Right hindlimb (tissue), 1 donor: ENCODE measurements around the gene GPATCH2L.

ENCODE experiments used
- DNase-seq: peaks from one replicate; pipeline ENCODE4 v3.0.0-alpha.2; 2018

GPATCH2L gene

GRCh38 chr14:76136476-76137110, 15.1 kb upstream of the GPATCH2L start:
- no peak for DNase-seq

GRCh38 chr14:76138119-76138757, 13.5 kb upstream of the GPATCH2L start:
- DNase-seq = no peak

GRCh38 chr14:76138758-76139723, 12.7 kb upstream of the GPATCH2L start:
- no peak for DNase-seq

- DNase-seq = no peak
Measured at GRCh38 chr14:76143642-76144041, 8.1 kb upstream of the GPATCH2L start.

DNA sequence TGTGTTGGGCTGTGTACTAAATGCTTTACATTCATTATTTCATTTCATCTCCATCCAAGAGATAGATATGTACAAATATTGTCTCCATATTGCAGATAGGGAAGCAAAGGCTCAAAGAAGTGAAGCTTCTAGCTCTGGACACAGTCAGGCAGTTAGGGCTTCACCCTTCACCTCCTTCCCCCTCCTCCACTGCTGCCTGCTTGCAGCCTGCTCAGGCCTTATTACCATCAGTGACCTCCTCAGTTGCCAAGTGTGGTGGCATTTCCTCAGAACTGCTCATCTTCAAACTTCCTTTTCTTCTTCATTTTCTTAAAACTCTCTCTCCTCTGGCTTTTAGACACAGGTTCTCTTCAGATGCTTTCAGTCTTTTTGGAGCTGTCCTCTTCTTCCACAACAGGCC, 4.7 kb upstream of the GPATCH2L start:
- no peak for DNase-seq

- no peak for DNase-seq
Measured at GRCh38 chr14:76149196-76149595, 2.5 kb upstream of the GPATCH2L start.

DNA sequence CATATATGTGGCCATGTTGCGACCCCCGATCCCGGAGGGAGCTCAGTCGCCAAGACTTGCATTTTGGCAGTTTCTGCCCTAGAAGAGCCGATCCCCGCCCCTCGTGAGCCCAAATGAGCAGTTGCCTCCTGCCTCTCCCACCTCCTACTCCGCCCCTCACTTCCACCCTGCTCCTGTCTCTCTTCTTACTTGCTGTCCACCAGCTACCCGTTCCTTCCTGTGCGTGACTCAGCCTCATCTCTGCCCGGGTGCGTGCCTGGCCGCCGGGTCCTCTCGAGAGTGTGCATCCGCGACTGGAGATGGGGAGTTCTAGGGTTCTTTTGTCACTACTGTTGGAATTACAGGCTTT, 585 bp downstream of the GPATCH2L start:
- DNase-seq = peak; percentile 75

- no peak for DNase-seq
Measured at GRCh38 chr14:76153919-76154318, 2.2 kb downstream of the GPATCH2L start.

DNA sequence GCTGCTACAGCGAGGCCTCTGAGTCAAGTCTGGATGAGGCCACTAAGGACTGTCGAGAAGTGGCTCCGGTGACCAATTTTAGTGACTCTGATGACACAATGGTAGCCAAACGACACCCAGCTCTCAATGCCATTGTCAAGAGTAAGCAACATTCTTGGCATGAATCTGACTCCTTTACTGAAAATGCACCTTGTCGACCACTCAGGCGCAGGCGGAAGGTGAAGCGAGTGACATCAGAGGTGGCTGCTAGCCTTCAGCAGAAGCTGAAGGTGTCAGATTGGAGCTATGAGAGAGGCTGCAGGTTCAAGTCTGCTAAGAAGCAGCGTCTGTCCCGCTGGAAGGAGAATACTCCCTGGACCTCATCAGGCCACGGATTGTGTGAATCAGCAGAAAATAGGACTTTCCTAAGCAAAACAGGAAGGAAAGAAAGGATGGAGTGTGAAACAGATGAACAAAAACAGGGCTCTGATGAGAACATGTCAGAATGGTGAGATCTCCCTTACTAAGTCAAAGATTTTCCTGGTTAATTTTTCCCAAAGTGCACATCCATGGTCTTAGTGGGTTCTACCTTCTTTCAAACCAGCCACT, 2.9 kb downstream of the GPATCH2L start:
- no peak for DNase-seq

- DNase-seq = no peak
Measured at GRCh38 chr14:76163668-76164363, 12.1 kb downstream of the GPATCH2L start.

GRCh38 chr14:76168531-76168930, 16.8 kb downstream of the GPATCH2L start:
- DNase-seq = no peak

DNA sequence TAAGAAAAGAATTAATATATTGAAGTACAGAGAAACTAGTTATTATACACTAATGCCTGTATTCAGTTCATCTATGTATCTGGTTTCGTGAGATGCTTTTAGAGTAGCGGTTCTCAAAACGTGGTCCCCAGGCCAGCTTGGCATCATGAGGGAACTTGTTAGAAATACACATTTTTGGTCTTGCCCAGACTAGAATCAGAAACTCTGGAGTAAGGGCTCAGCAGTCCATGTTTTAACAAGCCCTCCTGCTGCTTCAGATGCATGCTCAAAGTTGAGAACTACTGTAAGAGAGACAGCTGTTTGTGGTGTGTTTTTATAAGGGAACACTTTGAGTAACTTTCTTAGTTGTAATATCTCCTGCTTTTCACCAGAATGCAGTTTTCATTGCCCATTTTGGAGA, 18.1 kb downstream of the GPATCH2L start:
- no peak for DNase-seq

DNA sequence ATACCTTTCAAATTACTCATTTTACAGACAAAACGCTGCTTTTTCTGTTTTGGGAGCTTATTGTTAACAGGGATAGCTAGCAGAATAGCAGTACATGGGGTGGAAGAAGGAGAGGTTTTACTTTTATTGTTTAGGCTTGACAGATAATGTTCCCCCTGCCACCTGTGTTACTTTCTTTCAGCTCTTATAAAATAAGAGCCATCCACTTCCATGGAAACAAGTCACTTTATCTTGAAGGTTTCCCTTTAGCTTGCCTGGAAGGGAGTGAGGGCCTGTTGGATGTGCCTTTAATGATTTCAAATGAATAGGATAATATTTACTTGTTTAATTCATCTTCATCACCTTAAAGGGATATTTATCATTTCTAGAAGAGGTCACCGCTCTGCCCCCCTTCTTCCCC, 23.3 kb downstream of the GPATCH2L start:
- DNase-seq = no peak

DNA sequence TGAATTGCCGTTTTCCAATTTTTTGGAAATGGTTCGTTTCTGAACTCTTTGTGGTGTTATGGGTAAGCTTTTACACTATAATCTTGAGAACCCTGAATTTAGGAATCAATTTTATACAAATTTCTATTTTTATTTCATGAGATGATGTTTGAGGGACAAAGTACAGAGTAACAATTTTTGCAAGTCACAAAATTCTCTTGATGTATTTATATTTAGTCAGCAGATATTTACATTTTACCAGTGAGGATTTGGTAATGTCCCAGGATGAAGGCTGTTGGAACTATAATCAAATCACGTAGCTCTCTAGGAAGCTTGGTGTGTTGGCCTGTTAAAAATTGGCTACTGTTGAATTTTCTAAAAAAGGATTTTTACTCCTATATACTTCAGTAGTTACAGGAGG, 24.2 kb downstream of the GPATCH2L start:
- DNase-seq = no peak

GRCh38 chr14:76181546-76181945, 29.8 kb downstream of the GPATCH2L start:
- DNase-seq = no peak

DNA sequence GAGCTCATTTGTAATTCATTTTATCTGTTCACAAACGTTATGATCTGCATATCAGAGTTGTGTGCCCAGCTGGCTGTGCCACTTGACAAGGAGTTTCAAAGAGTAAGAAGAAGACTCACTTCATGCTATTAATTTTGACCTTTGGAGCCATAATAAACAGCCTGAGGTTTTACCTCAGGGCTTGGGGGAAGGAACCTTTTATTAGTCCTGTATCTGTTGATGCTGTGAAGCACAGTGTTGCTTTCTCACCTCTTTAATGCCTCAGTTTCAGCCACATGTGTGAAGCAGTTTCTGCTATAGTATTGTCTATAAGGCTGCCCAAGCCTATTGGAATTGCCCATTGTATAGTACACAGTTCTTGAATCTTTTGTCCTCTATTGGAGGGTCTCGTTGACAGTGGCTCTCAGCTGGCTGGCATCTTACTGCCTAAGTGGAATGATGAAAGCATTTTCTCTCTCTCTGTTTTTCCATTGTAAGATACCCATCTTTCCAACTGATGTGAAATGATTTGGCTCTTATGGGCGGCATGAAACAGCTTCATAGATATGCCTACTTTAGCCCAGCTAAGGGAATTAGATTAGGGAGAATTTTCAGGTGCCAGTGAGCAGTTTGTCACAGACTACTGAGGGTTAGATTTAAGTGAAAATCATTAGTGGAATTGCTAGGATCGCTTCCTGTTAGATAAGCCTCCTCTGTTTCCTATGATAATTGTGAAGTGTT, 34.7 kb downstream of the GPATCH2L start:
- DNase-seq = no peak

- DNase-seq = no peak
Measured at GRCh38 chr14:76191297-76191696, 39.6 kb downstream of the GPATCH2L start.

DNA sequence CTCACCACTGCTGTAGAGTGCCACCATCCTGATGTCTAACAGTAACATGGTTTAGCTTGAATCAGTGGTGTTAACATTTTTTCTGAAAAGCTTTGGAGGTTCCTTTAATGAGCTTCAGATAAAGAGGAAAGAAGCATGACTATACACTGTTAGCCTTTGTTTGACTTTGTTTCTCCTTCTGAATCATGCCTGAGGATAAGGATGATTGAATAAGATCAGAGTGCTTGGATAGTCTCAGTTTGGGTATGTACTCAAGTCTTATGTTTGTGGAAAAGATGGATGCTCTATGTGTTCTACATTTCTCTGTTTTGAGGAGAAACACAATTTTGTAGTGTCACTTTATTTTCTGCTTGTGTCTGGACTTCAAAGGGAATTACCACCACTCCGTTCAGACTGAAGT, 42.0 kb downstream of the GPATCH2L start:
- no peak for DNase-seq

DNA sequence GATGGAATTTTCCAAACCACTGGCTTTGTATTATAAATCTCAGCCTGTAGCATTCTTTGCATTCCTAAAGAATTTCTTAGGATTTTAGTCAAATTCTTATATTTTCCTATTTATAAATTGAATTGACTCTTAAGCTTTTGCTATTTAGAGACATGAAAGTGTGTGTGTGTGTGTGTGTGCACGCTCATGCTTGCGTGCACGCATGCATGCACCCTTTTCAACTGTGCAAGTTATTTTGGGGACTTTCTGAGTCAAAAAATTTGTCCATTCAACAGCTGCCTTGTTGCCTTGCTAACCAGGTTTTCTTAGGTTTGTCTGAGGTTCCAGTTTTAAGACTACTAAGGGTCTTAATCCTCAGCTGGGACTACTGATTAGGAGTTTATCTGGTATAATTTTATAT, 42.6 kb downstream of the GPATCH2L start:
- no peak for DNase-seq

DNA sequence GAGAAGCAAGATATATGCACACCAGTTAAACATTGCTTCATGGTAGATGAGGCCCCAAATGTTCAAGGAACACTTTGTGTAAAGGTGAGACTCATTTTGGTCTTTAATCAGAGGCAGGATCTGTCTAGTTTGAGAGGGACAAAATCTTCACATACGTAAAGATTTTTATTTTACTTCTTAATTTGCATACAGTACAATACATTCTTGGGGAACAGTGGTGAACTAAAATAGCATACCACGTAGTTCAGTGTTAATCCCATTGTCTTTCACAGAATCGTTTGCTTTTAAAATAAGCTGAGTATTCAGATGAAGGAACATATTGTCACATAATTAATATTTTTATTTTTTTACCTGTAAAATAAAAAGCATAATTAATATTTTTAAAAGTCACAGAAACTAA, 43.3 kb downstream of the GPATCH2L start:
- DNase-seq = no peak

GRCh38 chr14:76196980-76197695, 45.4 kb downstream of the GPATCH2L start:
- no peak for DNase-seq
